Heart right ventricle (tissue), 16 donors: ENCODE data around the gene ABITRAM. TPM values are rescaled to one million over a fixed set of nuclear protein-coding genes. Genes with fewer than 3 reads are reported as not detected.
A peak's percentile ranks its signal among the peaks of the same experiment; 100 is the strongest.
"Not testable (repeated sequence)": the region's sequence is repeated elsewhere in the genome, so short reads cannot be mapped to it uniquely, and the experiment has no call there.

Experiments used
- ATAC-seq, 8 donors: fragments of 200-7000 bp; cut with Tn5 transposase; one replicate each; pipeline ENCODE4 v1.9.1; 2020; ENCODE audit warnings: mild to moderate bottlenecking in 8 of 8, moderate library complexity in 8 of 8, moderate number of reproducible peaks in 1 of 8
- DNase-seq, 2 donors: peaks; one replicate each; pipeline ENCODE4 v3.0.0-alpha.2; 2020
- H3K27ac ChIP-seq, 10 donors: fragments of 200-600 bp; sonication (generic) in 2 of 10; one replicate each; pipeline versions ENCODE4 v1.5.0 to v1.8.0; 2020 to 2022; ENCODE audit warnings: mild to moderate bottlenecking in 3 of 10
- H3K27me3 ChIP-seq, 7 donors: fragments of 200-600 bp; one replicate each; pipeline ENCODE4 v1.8.0; 2021 to 2022; ENCODE audit warnings: mild to moderate bottlenecking in 2 of 7
- H3K36me3 ChIP-seq, 9 donors: fragments of 200-600 bp; sonication (generic) in 1 of 9; one replicate each; pipeline versions ENCODE4 v1.5.0 to v1.8.0; 2020 to 2022; ENCODE audit warnings: mild to moderate bottlenecking in 2 of 9
- H3K4me1 ChIP-seq, 9 donors: fragments of 200-600 bp; sonication (generic) in 1 of 9; one replicate each; pipeline versions ENCODE4 v1.5.0 to v1.8.0; 2020 to 2022; ENCODE audit warnings: mild to moderate bottlenecking in 4 of 9
- H3K4me3 ChIP-seq, 10 donors: fragments of 200-600 bp; sonication (generic) in 2 of 10; one replicate each; pipeline versions ENCODE4 v1.5.0 to v1.8.0; 2020 to 2022; ENCODE audit warnings: mild to moderate bottlenecking in 7 of 10, moderate library complexity in 2 of 10
- H3K9me3 ChIP-seq, 11 donors: fragments of 200-600 bp in 10 of 11; sonication (generic) in 2 of 11; one replicate each; pipeline versions ENCODE4 v1.5.0 to v1.8.0; 2013 to 2022; ENCODE audit warnings: mild to moderate bottlenecking in 2 of 11, control low read depth in 1 of 11, moderate library complexity in 1 of 11
- CTCF ChIP-seq, 9 donors: fragments of 200-600 bp; sonication (generic) in 2 of 9; IDR thresholded peaks; one replicate each; pipeline versions ENCODE4 v1.5.0 to v1.8.0; 2021 to 2022; ENCODE audit warnings: antibody characterized with exemption in 9 of 9, mild to moderate bottlenecking in 5 of 9, moderate library complexity in 1 of 9
- WGBS, 2 donors: extraction: QIAGEN DNeasy Blood & Tissue Kit; methylation state at CpG; one replicate each; pipeline ENCODE4 v1.1.7; 2013; ENCODE audit warnings: inconsistent platforms in 1 of 2; 5-methylcytosine and 5-hydroxymethylcytosine counted together
- intact Hi-C, 10 donors: fragments of 100-400 bp; cut with DNase I; formaldehyde crosslinking; loops; one replicate each; pipeline versions ENCODE4 v1.11.1 to v1.14.2; 2022
- long read RNA-seq, 3 donors: library from polyadenylated mRNA; unstranded; transcript quantifications; one replicate each; pipeline ENCODE4 v2.0.0, GENCODE V29; 2020 to 2021
- polyA plus RNA-seq, 2 donors: library from polyadenylated mRNA; stranded (reverse); fragments of 200-250 nt; gene quantifications; one replicate each; pipeline ENCODE4 v1.2.3, GENCODE V29; 2013
- total RNA-seq, 10 donors: library from RNA; stranded (reverse); fragmentation: NEBNext Ultra II Directional in 3 of 10; extraction: Animal tissue kit (Norgen Biotek cat#: 25700) in 3 of 10; gene quantifications; one replicate each; pipeline versions ENCODE4 v1.2.1 to v1.2.4, GENCODE V29; 2021 to 2023
- donor health status: Arrhythmogenic right ventricular cardiomyopathy.
- donor health status: ischemic (EF 13 %, LVEDD 7.1; RV severe dilation, severe dysfunction).
- donor health status: healthy with polysubstance abuse.
- donor health status: DM: no; HTN: yes; CAD: no.
- donor health status: DM: no; HTN: no; CAD: no.
- donor health status: ischemic (EF 25% LVEDD 6.9; RV normal size, moderate dysfunction).
- donor health status: ischemic (EF 25% LVEDD 5.7; RV mildly dilated, moderate dysfunction).
- donor health status: healthy.
- donor health status: DM: yes; HTN: yes; CAD: no.
- donor health status: Ischemic cardiomyopathy.
- donor health status: ischemic (EF 35%, LVEDD 5.7; RV mildly dilated, moderate dysfunction).
- donor health status: nonischemic (EF 11% LVEDD 7.7; RV severe dilation, severe dysfunction).
- donor health status: DM: yes; HTN: yes; CAD: no.
- donor health status: PGD.
- donor health status: ischemic (EF 29% LVEDD 5.4; RV normal size, mild dysfunction).
- donor health status: nonischemic (EF 23%, LVEDD 6.1; RV moderate dilation, normal function).

The ABITRAM gene
- total RNA-seq (10 to 100 TPM; 11.5 to 17.7 (median 14.6) TPM), polyA plus RNA-seq (10 to 100 TPM in 1 of 2 donors, 1 to 10 TPM in 1; 9.1 to 15.4 TPM)
- long read RNA-seq, donor 1, transcript FAM206A-201 (6 exons, 2,134 nt): major isoform, 12 of 15 reads
- long read RNA-seq, donor 1, partial matches to known transcripts: 1 of 15 reads
- long read RNA-seq, donor 1, other reads (novel, unspliced or antisense): 2 of 15 reads
- long read RNA-seq, donor 2, transcript FAM206A-201 (6 exons, 2,134 nt): major isoform, 10 of 11 reads
- long read RNA-seq, donor 2, partial matches to known transcripts: 0 of 11 reads
- long read RNA-seq, donor 2, other reads (novel, unspliced or antisense): 1 of 11 reads
- long read RNA-seq, donor 3, transcript FAM206A-201 (6 exons, 2,134 nt): major isoform, 36 of 45 reads
- long read RNA-seq, donor 3, partial matches to known transcripts: 0 of 45 reads
- long read RNA-seq, donor 3, other reads (novel, unspliced or antisense): 9 of 45 reads

GRCh38 chr9:108934323-108934893, at the start of gene ABITRAM:
Gene ABITRAM (plus strand): TSS chr9:108934400. CDS start chr9:108934487, 87 bp downstream.
- no peak for TF ChIP-seq CTCF (IDR thresholded peaks at IDR 0.05)
- DNase-seq (peak; percentile 53 to 79), ATAC-seq (peak; percentile 93 to 96 (median 95))
- Histone ChIP-seq H3K27ac (peak within 1 kb of the TSS; percentile 83 to 94 (median 92)), H3K27me3 (no peaks in the 10 kb centered on the region), H3K9me3 (no peaks in the 10 kb centered on the region), H3K4me3 (peak within 1 kb of the TSS; percentile 71 to 100 (median 86)), H3K36me3 (peaks cover 0 to 44% (median 6%) of the 10 kb centered on the region in 9 donors), H3K4me1 (peaks cover 5 to 33% (median 26%) of the 10 kb centered on the region in 9 donors)
- intact Hi-C loops: loop anchor here in 2 of 10 donors (5.0 kb wide), 1 partner anchor 78 kb away; the partner anchor contains the start of gene CTNNAL1 (in 2 of the 2)
- WGBS, 2 donors: 0 to 1% methylated on average over 47 of the region's 47 CpGs

- no peak for TF ChIP-seq CTCF (IDR thresholded peaks at IDR 0.05)
- no peak for ATAC-seq
- Histone ChIP-seq H3K27ac (no peak overlapping the region), H3K4me3 (no peak overlapping the region), H3K4me1 (peaks cover 0 to 17% (median 4%) of the 10 kb centered on the region in 9 donors), H3K9me3 (peaks cover 0 to 8% (median 0%) of the 10 kb centered on the region in 11 donors), H3K27me3 (no peaks in the 10 kb centered on the region), H3K36me3 (peaks cover 0 to 100% (median 28%) of the 10 kb centered on the region in 9 donors)
- WGBS, 2 donors: 91% methylated on average over 3 of the region's 3 CpGs
- intact Hi-C loops: loop anchor here in 2 of 10 donors (10.0 kb wide), 2 partner anchors 70 to 440 kb away; partner anchors contain the start of gene EPB41L4B (in 1 of the 2)
- DNase-seq: no peak
These were observed 49.5 kb upstream of the ABITRAM start for GRCh38 chr9:108884701-108885100.

GRCh38 chr9:108885643-108886348, 48.4 kb upstream of the ABITRAM start:
- intact Hi-C loops: loop anchor here in 2 of 10 donors (10.0 kb wide), 2 partner anchors 69 to 439 kb away; partner anchors contain the start of gene EPB41L4B (in 1 of the 2)
- H3K4me3 ChIP-seq: no peak overlapping the region
- 46 to 60% methylated on average over 1 of the region's 1 CpG for WGBS, 2 donors
- no peaks in the 10 kb centered on the region for H3K27me3 ChIP-seq
- peaks cover 0 to 19% (median 4%) of the 10 kb centered on the region in 9 donors for H3K4me1 ChIP-seq
- peaks cover 0 to 100% (median 24%) of the 10 kb centered on the region in 9 donors for H3K36me3 ChIP-seq
- H3K27ac ChIP-seq: no peak overlapping the region
- DNase-seq: peak in 1 of 2 donors; percentile 20
- ATAC-seq: peak in 6 of 8 donors; percentile 28 to 69 (median 58)
- H3K9me3 ChIP-seq: peaks cover 0 to 8% (median 0%) of the 10 kb centered on the region in 11 donors
- TF ChIP-seq CTCF (IDR thresholded peaks at IDR 0.05): no peak

- H3K9me3 ChIP-seq, H3K4me3 ChIP-seq, DNase-seq, ATAC-seq, H3K27ac ChIP-seq, H3K27me3 ChIP-seq: not testable (repeated sequence)
- Histone ChIP-seq H3K4me1 (peaks cover 0 to 25% (median 4%) of the 10 kb centered on the region in 9 donors), H3K36me3 (peaks cover 0 to 100% (median 26%) of the 10 kb centered on the region in 9 donors)
- WGBS, 2 donors: 92 to 100% methylated on average over 3 of the region's 3 CpGs
- intact Hi-C loops: loop anchor here in 2 of 10 donors (10.0 kb wide), 2 partner anchors 68 to 438 kb away; partner anchors contain the start of gene EPB41L4B (in 1 of the 2)
These were observed 47.5 kb upstream of the ABITRAM start for GRCh38 chr9:108886594-108887271.
